Daoy (cell line): ENCODE measurements around the gene CLRN1. TPM values are rescaled to one million over a fixed set of nuclear protein-coding genes. Genes with fewer than 3 reads are reported as not detected.

ENCODE experiments used
- DNase-seq: peaks from one replicate; pipeline ENCODE4 v3.0.0-alpha.2; 2015; ENCODE audit warnings: low read depth
- total RNA-seq: library from RNA; depleted of rRNA; stranded (reverse); fragments of >200 nt; shearing (Covaris generic); gene quantifications from 2 replicates; pipeline ENCODE4 v1.2.3, GENCODE V29; 2014

Gene CLRN1
- total RNA-seq, 1 experiment from 2014 or later: not detected

- DNase-seq: no peak
Observed at GRCh38 chr3:150975992-150976368, 3.5 kb upstream of the CLRN1 start.

- no peak for DNase-seq
Observed at GRCh38 chr3:150975086-150975991, 2.8 kb upstream of the CLRN1 start.

GRCh38 chr3:150970665-150971324 is 1.7 kb downstream of the CLRN1 start:
- peak; percentile 77 for DNase-seq

- DNase-seq: no peak
Observed at GRCh38 chr3:150968341-150969035, 4.0 kb downstream of the CLRN1 start.

- DNase-seq: no peak
Observed at GRCh38 chr3:150965436-150965835, 7.1 kb downstream of the CLRN1 start.

- DNase-seq: no peak
Observed at GRCh38 chr3:150961949-150962348, 10.6 kb downstream of the CLRN1 start.

GRCh38 chr3:150960708-150961684 is 11.5 kb downstream of the CLRN1 start:
- no peak for DNase-seq

GRCh38 chr3:150958683-150959082 is 13.8 kb downstream of the CLRN1 start:
- no peak for DNase-seq

GRCh38 chr3:150956376-150956775 is 16.2 kb downstream of the CLRN1 start:
- DNase-seq: peak; percentile 57

- DNase-seq: no peak
Observed at GRCh38 chr3:150951923-150952322, 20.6 kb downstream of the CLRN1 start.

GRCh38 chr3:150945226-150946032 is 27.1 kb downstream of the CLRN1 start:
- peak; percentile 80 for DNase-seq

GRCh38 chr3:150942221-150942620 is 30.3 kb downstream of the CLRN1 start:
- DNase-seq: no peak

GRCh38 chr3:150936693-150937092 is 35.8 kb downstream of the CLRN1 start:
- no peak for DNase-seq

GRCh38 chr3:150933473-150933995 is 39.0 kb downstream of the CLRN1 start:
- no peak for DNase-seq

- DNase-seq: no peak
Observed at GRCh38 chr3:150931745-150932144, 40.8 kb downstream of the CLRN1 start.

GRCh38 chr3:150930839-150931238 is 41.7 kb downstream of the CLRN1 start:
- DNase-seq: no peak

GRCh38 chr3:150928234-150928633 is 44.3 kb downstream of the CLRN1 start:
- DNase-seq: no peak

GRCh38 chr3:150926328-150926727 is 46.2 kb downstream of the CLRN1 start:
- DNase-seq: no peak

- peak; percentile 70 for DNase-seq
Observed at GRCh38 chr3:150925751-150926201, 46.8 kb downstream of the CLRN1 start.

- DNase-seq: peak; percentile 37
Observed at GRCh38 chr3:150922611-150923010, 49.9 kb downstream of the CLRN1 start.
